HG02798 (cell line): Measurements from ENCODE around the gene PEAK3.

Source experiments
- ATAC-seq: cut with Tn5 transposase; IDR thresholded peaks from one replicate; pipeline ENCODE4 v1.9.1; 2021; ENCODE audit warnings: mild to moderate bottlenecking; ENCODE audit not compliant: unreplicated experiment, poor library complexity

Gene PEAK3

GRCh38 chr19:2240881-2241760 is 40.9 kb downstream of the PEAK3 start:
- no peak for ATAC-seq

- ATAC-seq: no peak
These were observed 41.9 kb downstream of the PEAK3 start for GRCh38 chr19:2239771-2240770.

GRCh38 chr19:2239173-2239572 is 42.8 kb downstream of the PEAK3 start:
- no peak for ATAC-seq

GRCh38 chr19:2237869-2238153 is 44.2 kb downstream of the PEAK3 start:
- no peak for ATAC-seq

GRCh38 chr19:2237051-2237868 is 44.7 kb downstream of the PEAK3 start:
- no peak for ATAC-seq

- peak; percentile 85 for ATAC-seq
These were observed 45.5 kb downstream of the PEAK3 start, which contains the start of the genes PLEKHJ1 and SF3A2 for GRCh38 chr19:2236314-2237050. PLEKHJ1 (minus strand) TSS chr19:2236329; CDS start chr19:2236248, 81 bp downstream. SF3A2 (plus strand) TSS chr19:2236824; CDS start chr19:2243419, 6,595 bp downstream.

- no peak for ATAC-seq
These were observed 46.0 kb downstream of the PEAK3 start for GRCh38 chr19:2236064-2236313.

GRCh38 chr19:2235381-2236063 is 46.5 kb downstream of the PEAK3 start:
- ATAC-seq: peak; percentile 9

- ATAC-seq: no peak
These were observed 47.0 kb downstream of the PEAK3 start for GRCh38 chr19:2234996-2235380.

- no peak for ATAC-seq
These were observed 48.2 kb downstream of the PEAK3 start for GRCh38 chr19:2233601-2234280.

GRCh38 chr19:2232286-2233151 is 49.5 kb downstream of the PEAK3 start:
- no peak for ATAC-seq

GRCh38 chr19:2231621-2232221 is 50.3 kb downstream of the PEAK3 start:
- ATAC-seq: no peak

- no peak for ATAC-seq
These were observed 51.0 kb downstream of the PEAK3 start for GRCh38 chr19:2230807-2231533.

- ATAC-seq: no peak
These were observed 51.9 kb downstream of the PEAK3 start for GRCh38 chr19:2230033-2230531.

GRCh38 chr19:2229103-2230032 is 52.6 kb downstream of the PEAK3 start:
- ATAC-seq: no peak
